MCF 10A (cell line): ENCODE results near the gene PCGF1. TPM values are rescaled to one million over a fixed set of nuclear protein-coding genes. Genes with fewer than 3 reads are reported as not detected.

Experiments
- BruUV-seq: library from RNA; stranded (reverse); fragments of 400-500 nt; replicated peaks from 2 replicates; lab custom pipeline; 2021; lab: Mats Ljungman, UMichigan
- CTCF ChIA-PET: fragments of 300-600 bp; sonication (Branson Sonifier 250); formaldehyde crosslinking; extraction: SDS; loops from one replicate; lab custom pipeline; 2021; ENCODE audit warnings: antibody characterized with exemption, inconsistent platforms; lab: Yijun Ruan, JAX
- POLR2A ChIA-PET: fragments of 300-600, 350-650 bp; sonication (Branson Sonifier 250); formaldehyde crosslinking; extraction: SDS; loops from one replicate; lab custom pipeline; 2020; ENCODE audit warnings: antibody characterized with exemption, inconsistent platforms; lab: Yijun Ruan, JAX
- DNase-seq: peaks from one replicate; pipeline ENCODE4 v3.0.0-alpha.2; 2018; ENCODE audit not compliant: unreplicated experiment
- H3K27ac Mint-ChIP-seq: one replicate; pipeline ENCODE4 v1.8.0; 2022; ENCODE audit warnings: mild to moderate bottlenecking, low read depth, mixed read lengths; ENCODE audit not compliant: unreplicated experiment
- H3K27me3 Mint-ChIP-seq: one replicate; pipeline ENCODE4 v1.8.0; 2022; ENCODE audit warnings: mixed read lengths; ENCODE audit not compliant: insufficient read depth, unreplicated experiment
- H3K36me3 Mint-ChIP-seq: one replicate; pipeline ENCODE4 v1.8.0; 2022; ENCODE audit warnings: mild to moderate bottlenecking, moderate library complexity, mixed read lengths; ENCODE audit not compliant: insufficient read depth, unreplicated experiment
- H3K4me1 Mint-ChIP-seq: one replicate; pipeline ENCODE4 v1.8.0; 2022; ENCODE audit warnings: mixed read lengths; ENCODE audit not compliant: insufficient read depth, unreplicated experiment
- H3K4me3 Mint-ChIP-seq: one replicate; pipeline ENCODE4 v1.8.0; 2022; ENCODE audit warnings: mild to moderate bottlenecking, moderate library complexity, mixed read lengths; ENCODE audit not compliant: unreplicated experiment
- H3K9me3 Mint-ChIP-seq: one replicate; pipeline ENCODE4 v1.8.0; 2022; ENCODE audit warnings: mixed read lengths; ENCODE audit not compliant: unreplicated experiment
- CTCF ChIP-seq: fragments of 200-600 bp; IDR thresholded peaks from one replicate; pipeline ENCODE4 v1.8.0; 2022; ENCODE audit warnings: antibody characterized with exemption, mild to moderate bottlenecking; ENCODE audit not compliant: unreplicated experiment
- intact Hi-C: fragments of 100-400 bp; cut with micrococcal nuclease; formaldehyde crosslinking; loops from 2 replicates; pipeline ENCODE4 v1.14.1; 2022
- total RNA-seq: library from RNA; stranded (reverse); gene quantifications from 2 replicates; pipeline ENCODE4 v1.2.3, GENCODE V29; 2022

The PCGF1 gene
- total RNA-seq, 1 experiment from 2014 or later, result 41.6 TPM

GRCh38 chr2:74510272-74510671 lies 2.8 kb upstream of the PCGF1 start:
- CTCF ChIA-PET, result interaction anchor here (0.6 to 3.5 kb wide), 3 partner anchors 27 to 366 kb away, joined by 6 to 16 read pairs (median 8); partner anchors contain the start of genes CCDC142 and TTC31

GRCh38 chr2:74507926-74508520 lies 528 bp upstream of the PCGF1 start:
- peak; percentile 24 for DNase-seq
- Mint-ChIP-seq H3K4me1 (peaks cover 28% of the 10 kb centered on the region), H3K4me3 (peak overlapping the region; percentile 88), H3K9me3 (no peaks in the 10 kb centered on the region), H3K27me3 (no peaks in the 10 kb centered on the region), H3K36me3 (peaks cover 45% of the 10 kb centered on the region), H3K27ac (peak overlapping the region; percentile 98)
- TSS peak; percentile 78 for BruUV-seq
- intact Hi-C loops, result loop anchor here (1.0 kb wide), 2 partner anchors 21 to 79 kb away; partner anchors contain the start of genes AUP1 and HTRA2
- POLR2A ChIA-PET, result interaction anchor here (0.6 to 8.6 kb wide), 12 partner anchors 9 to 362 kb away, joined by 3 to 135 read pairs (median 4); partner anchors contain the start of genes AUP1, CCDC142, DQX1 and HTRA2
- CTCF ChIA-PET, result interaction anchor here (1.0 to 3.5 kb wide), 3 partner anchors 11 to 79 kb away, joined by 3 to 18 read pairs (median 16); partner anchors contain the start of genes CCDC142 and TTC31
- no peak for TF ChIP-seq CTCF

More at GRCh38 chr2:74510272-74510671, 2.8 kb upstream of the PCGF1 start:
- Mint-ChIP-seq H3K27me3 (no peaks in the 10 kb centered on the region), H3K4me1 (peaks cover 20% of the 10 kb centered on the region), H3K27ac (no peak overlapping the region), H3K4me3 (no peak overlapping the region), H3K9me3 (no peaks in the 10 kb centered on the region), H3K36me3 (peaks cover 23% of the 10 kb centered on the region)
- intact Hi-C loops, result no loop called here
- no peak for DNase-seq
- TF ChIP-seq CTCF, result no peak
- POLR2A ChIA-PET, result interaction anchor here (0.8 to 8.6 kb wide), 3 partner anchors 10 to 65 kb away, joined by 3 to 135 read pairs (median 4); partner anchors contain the start of genes AUP1, DQX1 and HTRA2
- BruUV-seq, result no TSS peak

GRCh38 chr2:74505448-74506246 lies 1.8 kb downstream of the PCGF1 start:
- Mint-ChIP-seq H3K4me1 (peaks cover 28% of the 10 kb centered on the region), H3K27me3 (no peaks in the 10 kb centered on the region), H3K9me3 (no peaks in the 10 kb centered on the region), H3K4me3 (peak overlapping the region; percentile 88), H3K27ac (no peak overlapping the region), H3K36me3 (peaks cover 46% of the 10 kb centered on the region)
- no TSS peak for BruUV-seq
- TF ChIP-seq CTCF, result no peak
- no peak for DNase-seq
- ChIA-PET POLR2A (interaction anchor here (0.6 to 8.6 kb wide), 7 partner anchors 13 to 326 kb away, joined by 3 to 135 read pairs (median 6); partner anchors contain the start of genes AUP1, DQX1, HTRA2 and RTKN), CTCF (interaction anchor here (0.6 to 3.5 kb wide), 7 partner anchors 15 to 1049 kb away, joined by 3 to 18 read pairs (median 4); partner anchors contain the start of genes CCDC142 and TTC31)
- intact Hi-C loops, result no loop called here
